GOT3 (cell line): Measurements from ENCODE around the gene KRTAP10-5.
"Not testable (repeated sequence)": the region's sequence is repeated elsewhere in the genome, so short reads cannot be mapped to it uniquely, and the experiment has no call there.

Source experiments
- DNase-seq: peaks from one replicate; lab custom pipeline; 2025; ENCODE audit warnings: mixed read lengths; lab: John Stamatoyannopoulos, UW

KRTAP10-5 gene, protein sequence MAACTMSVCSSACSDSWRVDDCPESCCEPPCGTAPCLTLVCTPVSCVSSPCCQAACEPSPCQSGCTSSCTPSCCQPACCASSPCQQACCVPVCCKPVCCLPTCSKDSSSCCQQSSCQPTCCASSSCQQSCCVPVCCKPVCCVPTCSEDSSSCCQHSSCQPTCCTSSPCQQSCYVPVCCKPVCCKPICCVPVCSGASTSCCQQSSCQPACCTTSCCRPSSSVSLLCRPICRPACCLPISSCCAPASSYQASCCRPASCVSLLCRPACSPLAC

DNA sequence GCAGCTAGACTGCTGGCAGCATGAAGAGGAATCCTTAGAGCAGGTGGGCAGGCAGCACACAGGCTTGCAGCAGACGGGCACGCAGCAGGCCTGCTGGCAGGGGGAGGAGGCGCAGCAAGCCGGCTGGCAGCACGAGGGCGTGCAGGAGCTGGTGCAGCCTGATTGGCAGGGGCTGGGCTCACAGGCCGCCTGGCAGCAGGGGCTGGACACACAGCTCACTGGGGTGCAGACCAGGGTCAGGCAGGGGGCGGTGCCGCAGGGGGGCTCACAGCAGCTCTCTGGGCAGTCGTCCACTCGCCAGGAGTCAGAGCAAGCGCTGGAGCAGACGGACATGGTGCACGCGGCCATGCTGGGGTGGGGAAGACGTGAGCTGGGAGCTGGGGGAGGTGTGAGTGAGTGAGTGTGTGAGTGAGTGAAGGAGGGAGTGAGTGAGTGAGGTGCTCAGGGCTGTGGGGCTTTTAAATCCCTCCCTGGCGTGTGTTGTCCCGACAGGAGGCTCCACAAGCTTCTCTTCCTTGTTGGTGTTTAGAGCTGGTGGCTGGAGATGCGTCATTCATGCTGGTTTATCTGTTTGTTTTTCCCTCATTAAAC lies at the start of gene KRTAP10-5:
TSS of gene KRTAP10-5 (minus strand) at position 374 of the 591 bp plus-strand sequence. CDS start at position 348, 26 bp downstream.
- not testable (repeated sequence) for DNase-seq

DNA sequence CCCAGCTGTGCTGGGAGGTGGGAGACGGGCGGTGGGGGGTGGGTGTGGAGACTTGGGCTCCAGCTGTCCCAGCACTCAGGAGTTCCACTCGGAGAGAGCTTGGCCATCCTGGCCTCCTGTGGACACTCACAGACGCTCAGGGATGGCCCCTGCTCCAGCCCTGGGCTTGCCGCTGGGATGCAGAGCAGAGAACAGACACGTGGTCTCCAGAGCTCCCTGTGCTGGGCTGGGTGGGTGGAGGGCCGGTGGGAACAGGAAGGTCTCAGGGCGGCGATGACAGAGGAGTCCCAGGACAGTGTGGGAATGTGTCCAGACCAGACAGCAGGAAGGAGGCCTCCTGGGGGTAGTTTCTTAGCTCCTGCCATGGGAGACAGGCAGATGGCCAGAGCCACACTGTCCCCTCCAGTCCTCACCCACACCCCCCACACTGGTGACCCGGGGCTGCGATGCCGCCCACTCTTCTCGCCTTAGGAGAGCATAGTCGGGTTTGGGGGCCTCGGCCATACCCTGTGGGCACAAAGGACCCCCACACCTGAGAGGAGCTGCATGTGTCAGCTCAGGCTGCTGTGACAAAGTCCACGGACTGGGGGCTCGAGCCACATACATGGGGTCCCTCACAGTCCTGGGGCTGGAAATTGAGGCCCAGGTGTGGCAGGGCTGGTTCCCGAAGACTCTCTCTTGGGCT lies 48.4 kb upstream of the KRTAP10-5 start:
- no peak for DNase-seq

DNA sequence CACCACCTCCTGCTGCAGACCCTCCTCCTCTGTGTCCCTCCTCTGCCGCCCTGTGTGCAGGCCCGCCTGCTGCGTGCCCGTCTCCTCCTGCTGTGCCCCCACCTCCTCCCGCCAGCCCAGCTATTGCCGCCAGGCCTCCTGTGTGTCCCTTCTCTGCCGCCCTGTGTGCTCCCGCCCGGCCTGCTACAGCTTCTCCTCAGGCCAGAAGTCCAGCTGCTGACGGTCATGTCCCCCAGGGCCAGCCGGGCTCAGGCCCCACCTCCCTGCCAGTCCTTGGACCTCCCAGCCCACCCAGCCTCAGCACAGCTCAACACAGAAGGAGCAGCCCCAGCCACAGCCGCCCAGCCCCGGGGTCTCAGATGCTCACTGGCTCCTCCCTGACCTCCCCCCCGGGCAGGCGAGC lies 47.4 kb upstream of the KRTAP10-5 start:
- DNase-seq = not testable (repeated sequence)

DNA sequence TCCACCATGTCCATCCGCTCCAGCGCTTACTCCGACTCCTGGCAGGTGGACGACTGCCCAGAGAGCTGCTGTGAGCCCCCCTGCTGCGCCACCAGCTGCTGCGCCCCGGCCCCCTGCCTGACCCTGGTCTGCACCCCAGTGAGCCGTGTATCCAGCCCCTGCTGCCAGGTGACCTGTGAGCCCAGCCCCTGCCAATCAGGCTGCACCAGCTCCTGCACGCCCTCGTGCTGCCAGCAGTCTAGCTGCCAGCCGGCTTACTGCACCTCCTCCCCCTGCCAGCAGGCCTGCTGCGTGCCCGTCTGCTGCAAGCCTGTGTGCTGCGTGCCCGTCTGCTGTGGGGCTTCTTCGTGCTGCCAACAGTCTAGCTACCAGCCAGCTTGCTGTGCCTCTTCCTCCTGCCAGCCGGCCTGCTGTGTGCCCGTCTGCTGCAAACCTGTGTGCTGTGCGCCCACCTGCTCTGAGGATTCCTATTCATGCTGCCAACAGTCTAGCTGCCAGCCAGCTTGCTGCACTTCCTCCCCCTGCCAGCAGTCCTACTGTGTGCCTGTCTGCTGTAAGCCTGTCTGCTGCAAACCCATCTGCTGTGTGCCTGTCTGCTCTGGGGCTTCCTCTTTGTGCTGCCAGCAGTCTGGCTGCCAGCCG lies 46.9 kb upstream of the KRTAP10-5 start:
- not testable (repeated sequence) for DNase-seq

DNA sequence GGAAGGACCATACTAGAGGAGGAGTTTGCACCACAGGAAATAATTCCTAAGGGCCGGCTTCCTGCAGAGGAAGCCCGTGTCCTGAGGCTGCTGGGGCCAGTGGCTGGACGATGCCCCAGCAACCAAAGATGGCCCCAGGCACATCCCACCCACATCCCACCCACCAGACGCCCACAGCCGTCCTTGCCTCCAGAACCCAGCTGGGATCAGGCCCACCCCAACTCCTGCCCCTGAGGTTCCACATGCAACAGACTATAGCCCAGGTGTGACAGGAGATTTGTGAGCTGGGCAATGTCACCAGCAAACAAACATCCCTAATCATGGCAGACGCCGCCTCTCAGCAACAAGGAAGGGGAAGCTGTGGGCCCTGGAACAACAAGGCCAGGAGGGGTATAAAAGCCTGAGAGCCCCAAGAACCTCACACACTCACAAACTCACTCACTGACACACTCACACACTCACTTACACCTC lies 46.3 kb upstream of the KRTAP10-5 start, which contains the start of gene KRTAP10-9:
TSS of gene KRTAP10-9 (plus strand) at position 421 of the 471 bp plus-strand sequence. CDS start 79 bp downstream, outside the sequence.
- DNase-seq = no peak

DNA sequence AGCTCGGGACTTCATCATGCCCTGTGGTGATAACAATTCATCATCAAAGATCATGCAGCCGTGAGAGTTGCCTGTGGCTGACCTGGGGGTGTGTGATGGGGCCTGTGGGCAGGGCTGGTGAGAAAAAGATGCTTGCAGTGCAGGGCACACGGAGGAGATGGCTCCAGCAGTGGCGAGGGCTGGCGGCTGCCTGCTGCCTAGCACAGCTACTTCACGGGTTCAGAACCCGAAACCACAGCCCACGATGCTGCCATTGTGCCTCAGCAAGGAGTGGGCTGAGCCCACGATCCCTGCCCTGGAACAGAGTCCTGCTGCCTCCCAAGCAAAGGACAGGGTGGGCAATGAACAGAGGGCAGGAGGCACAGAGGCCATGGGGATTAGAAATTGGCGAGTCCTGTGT lies 45.9 kb upstream of the KRTAP10-5 start:
- DNase-seq = no peak

DNA sequence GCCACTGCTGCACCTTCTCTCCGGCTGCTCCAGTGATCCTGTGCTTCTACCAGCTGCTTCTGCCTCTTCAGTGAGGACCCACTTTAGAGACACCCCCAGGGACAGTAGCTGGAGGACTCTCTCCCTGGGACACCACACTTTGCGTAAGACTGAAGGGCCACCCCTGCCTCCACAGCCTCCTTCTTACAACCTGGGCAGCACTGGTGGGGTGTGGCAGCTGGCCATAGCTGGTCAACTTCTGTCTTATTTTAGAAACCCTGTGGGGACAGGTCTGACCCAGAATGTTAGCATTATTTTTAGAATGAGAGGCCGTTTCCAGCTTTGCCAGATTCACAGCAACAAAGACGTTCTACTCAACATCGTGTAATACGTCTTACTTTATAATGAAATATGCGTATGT lies 45.4 kb upstream of the KRTAP10-5 start:
- no peak for DNase-seq

DNA sequence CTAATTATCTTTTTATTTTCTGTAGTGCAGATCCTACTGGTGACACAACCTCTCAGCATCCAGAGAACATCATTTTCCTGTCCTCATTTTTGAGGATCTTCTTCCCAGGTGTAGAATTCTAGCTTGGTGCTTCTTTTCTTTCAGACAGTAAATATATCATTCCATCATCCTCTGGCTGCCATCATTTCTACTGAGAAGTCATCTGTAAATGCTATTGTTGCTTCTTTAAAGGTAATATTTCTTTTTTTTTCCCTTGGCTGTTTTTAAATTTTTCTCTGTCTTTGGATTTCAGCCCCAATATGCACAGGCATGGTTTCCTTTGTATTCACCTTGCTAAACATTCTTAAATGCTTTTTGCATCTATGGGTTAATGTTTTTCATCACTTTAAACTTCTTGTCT lies 43.2 kb upstream of the KRTAP10-5 start:
- no peak for DNase-seq

DNA sequence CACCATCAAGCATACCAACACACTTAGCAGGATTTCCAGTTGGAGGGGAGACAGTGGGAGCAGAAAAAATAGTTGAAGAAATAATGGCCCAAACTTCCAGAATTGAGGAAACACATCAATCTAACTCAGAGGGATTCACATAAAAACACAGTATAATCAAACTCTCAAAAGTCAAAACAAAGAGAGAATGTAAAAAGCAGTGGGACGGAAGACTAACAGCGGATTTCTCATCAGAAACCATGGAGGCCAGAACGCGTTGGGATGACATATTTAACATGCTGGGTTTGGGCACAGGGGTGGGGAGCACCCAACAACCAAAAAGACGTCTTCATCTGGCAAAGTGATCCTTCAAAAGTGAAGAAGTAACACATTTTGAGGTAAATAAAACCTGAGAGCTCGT lies 39.5 kb upstream of the KRTAP10-5 start:
- no peak for DNase-seq

DNA sequence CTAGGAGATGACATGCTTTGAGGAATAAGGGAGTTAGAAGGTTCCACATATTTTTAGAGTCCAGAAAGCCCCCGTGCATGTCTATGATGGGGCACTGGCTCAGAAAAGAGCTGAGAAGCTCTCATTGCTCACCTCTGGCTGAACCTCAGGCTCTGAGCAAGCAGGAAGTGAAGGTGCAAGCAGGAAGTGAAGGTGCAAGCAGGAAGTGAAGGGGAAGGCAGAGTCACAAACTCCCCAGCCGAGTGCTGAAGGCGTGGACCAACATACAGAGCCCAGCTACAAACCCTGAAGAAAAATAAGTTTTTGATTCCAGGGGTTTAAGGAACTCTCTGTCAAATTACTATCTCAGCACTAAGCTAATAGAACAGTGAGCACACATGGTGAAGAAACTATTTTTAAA lies 38.5 kb upstream of the KRTAP10-5 start:
- no peak for DNase-seq

DNA sequence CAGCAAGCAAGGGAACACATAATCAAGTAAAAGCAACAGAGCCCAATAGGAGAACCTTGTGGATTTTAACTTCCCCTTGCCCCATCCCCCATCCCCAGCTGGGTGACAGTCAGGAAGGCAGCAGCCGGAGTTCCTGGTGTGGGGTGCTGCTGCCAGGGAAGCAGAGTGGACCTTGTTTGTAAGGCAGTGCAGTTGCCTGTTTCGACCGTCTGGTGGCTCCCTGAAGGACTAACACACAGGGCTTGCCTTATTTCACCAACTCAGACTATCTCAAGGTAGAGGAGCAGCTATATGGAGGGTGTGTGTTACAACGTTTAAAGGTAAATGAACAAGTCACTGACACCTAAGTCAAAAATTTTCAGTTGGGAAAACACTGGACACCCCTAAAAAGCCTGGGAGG lies 38.1 kb upstream of the KRTAP10-5 start:
- DNase-seq = no peak

DNA sequence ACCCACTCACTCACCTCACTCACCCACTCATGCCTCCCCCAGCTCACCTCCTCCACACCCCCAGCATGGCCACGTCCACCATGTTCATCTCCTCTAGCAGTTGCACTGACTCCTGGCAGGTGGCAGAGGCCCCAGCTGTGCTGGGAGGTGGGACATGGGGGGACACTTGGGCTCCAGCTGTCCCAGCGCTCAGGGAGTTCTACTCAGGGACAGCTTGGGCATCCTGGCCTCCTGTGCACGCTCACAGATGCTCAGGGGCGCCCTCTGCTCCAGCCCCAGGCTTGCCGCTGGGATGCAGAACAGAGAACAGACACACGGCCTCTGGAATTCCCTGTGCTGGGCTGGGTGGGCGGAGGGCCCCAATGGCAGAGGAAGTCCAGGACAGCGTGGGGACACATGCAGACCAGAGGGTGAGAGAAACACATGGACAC lies 36.7 kb upstream of the KRTAP10-5 start:
- DNase-seq = no peak

DNA sequence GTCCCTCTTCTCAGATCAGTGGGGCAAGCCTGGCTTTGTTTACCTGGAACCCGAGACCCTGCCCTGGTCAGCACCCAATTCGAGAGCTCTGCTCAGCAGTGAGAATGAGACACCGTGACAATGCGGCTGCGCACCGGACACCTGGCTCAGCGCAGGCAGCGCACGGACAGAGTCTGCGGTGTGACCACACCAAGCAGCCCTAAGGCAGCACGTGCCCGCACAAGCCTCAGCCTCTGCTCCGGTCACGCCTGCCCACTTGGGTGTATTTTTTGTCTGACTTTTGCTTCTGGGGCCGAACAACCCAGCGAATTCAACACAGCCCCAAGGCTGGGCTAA lies 36.2 kb upstream of the KRTAP10-5 start:
- DNase-seq = no peak

DNA sequence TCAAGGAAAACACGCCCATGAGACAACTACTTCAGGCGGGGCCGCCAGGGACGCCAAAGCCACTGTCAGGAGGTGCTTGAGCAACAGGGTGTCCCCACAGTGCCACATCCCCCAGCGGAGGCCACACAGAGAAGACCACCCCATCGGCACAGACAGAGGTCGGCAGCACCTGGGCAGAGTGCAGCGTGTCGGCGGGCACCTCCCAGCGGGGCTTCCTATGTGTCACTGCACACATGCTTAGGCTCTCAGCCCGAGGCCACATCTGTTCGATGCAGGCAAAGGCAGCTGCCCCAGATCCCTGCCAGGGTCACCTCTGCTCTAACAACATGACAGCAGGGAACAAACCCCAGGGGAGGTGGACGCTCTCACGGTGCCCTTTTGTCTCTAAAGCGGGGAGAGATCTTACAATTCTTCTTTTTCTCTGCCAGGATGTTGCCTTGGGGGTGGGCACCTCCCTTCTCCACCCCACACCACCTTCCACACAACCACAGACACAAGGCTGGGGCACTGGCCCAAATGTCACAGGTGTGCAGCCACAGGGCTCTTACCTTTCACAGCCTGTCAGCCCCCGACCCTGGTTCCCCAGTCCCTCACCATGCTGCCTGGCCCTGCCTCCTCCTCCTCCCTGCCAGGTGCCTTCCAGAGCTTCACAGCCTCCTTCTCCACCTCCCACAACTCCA lies 35.6 kb upstream of the KRTAP10-5 start:
- no peak for DNase-seq

DNA sequence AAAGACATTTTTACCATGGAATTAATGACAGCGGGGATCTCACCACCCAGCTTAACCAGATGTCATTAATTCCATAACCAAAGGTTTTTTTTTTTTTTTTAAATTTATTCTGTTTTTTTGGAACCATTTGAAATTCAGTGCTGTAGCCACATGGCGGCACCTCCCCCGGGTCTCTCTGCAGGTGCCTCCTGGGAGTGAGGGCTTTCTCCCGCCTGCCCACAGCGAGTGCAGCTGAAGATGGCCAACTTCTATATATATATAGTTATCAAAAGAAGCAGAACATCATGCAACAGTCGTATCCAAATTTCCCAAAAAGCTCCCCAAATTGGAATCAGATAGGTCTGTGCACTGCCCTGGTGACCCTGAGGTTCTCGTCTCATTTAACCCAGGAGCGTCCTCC lies 35.1 kb upstream of the KRTAP10-5 start:
- no peak for DNase-seq

DNA sequence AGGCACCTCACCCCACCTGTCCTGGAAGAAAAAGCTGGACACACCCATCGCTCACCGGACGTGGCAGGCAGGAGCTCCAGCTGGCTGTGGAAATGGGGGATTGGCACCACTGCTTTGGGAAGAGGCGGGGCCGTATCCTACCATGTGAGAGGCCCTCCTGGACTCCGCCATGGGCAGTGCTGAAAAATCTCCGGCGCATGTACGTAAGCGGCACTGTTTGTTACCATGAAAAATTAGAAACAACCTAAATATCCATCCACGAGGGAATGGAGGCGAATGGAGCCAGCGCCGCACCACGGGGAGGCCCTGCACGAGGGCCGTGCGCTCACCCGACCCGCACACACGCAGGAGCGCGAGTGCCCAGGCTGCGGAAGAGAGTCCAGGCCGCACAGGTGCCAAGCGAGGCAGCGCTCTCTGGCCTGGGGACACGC lies 34.6 kb upstream of the KRTAP10-5 start:
- no peak for DNase-seq

DNA sequence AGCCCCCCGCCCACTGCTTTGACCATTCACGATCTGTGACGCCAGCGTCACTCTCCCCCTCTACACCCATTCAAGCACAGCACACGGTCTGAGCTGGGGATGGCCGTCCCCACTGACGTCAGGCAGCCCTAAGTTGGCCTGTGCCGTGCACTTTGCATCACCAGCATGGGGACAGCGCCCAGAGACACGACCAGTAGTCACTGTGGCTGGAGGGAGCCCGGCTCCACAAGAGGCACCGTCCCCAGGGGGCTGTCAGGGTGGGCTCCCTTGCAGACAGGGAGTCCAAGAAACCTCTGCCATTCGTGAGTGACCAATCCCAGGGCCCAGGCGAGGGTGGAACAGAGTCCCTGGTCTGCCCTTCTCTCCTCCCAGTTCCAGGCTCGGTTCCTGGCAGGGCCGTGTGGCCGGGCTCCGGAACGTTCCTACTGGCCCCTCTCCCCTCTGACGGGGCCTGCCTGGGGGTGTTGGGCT lies 33.8 kb upstream of the KRTAP10-5 start:
- DNase-seq = no peak

DNA sequence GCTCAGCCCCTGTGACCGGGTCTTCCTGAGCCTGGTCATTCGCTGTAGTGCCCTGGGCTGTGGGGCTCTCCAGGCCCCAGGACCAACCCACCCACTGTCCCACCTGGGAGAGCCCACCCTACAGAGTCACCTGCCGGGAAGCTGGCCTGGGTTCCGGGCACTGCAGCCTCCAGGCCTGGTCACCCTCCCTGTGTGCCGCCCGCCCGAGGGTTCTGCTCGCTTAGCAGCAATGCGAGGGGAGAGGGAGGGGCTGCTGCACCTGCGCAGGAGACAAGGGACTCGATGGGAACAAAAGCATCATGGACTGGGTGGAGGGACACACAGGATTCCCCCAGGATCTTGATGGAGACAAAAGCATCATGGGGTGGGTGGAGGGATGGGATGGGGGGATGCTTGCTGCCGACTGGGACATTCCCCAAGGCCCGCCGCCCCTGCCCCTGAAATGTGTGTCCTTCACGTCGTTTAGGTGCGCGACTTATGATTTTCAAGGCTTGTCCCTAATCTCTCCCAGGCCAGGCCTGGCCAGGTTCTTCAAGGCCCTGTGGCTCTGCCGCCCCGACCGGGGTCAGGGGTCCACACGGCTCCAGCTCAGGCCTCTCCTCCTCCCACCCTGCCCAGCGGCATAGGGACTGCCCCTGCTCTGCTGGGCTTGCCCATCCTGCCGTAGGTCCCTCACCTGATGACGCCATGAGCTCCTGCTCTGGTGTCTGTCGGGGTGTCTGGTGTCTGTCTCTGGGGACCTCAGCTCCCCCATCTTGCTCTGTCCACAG lies 33.2 kb upstream of the KRTAP10-5 start:
- DNase-seq = no peak

DNA sequence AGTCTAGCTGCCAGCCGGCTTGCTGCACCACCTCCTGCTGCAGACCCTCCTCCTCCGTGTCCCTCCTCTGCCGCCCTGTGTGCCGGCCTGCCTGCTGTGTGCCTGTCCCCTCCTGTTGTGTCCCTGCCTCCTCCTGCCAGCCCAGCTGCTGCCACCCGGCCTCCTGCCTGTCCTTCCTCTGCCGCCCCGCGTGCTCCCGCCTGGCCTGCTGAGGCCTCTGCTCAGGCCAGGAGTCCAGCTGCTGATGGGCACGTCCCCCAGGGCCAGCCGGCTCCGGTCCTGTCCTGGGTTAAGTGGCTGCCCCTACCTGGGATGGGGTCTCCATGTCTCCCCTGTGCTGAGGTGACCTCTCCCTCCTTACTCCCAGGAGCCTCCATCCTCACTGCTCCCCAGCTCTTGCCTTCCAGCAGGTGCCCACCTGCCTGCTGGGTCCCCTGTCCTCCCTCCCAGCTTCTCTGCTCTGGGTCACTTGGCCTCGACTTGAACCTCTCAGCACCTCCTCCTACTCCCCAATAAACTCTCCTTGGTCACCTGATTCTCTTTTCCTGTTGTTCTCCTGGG lies 32.3 kb upstream of the KRTAP10-5 start:
- no peak for DNase-seq

DNA sequence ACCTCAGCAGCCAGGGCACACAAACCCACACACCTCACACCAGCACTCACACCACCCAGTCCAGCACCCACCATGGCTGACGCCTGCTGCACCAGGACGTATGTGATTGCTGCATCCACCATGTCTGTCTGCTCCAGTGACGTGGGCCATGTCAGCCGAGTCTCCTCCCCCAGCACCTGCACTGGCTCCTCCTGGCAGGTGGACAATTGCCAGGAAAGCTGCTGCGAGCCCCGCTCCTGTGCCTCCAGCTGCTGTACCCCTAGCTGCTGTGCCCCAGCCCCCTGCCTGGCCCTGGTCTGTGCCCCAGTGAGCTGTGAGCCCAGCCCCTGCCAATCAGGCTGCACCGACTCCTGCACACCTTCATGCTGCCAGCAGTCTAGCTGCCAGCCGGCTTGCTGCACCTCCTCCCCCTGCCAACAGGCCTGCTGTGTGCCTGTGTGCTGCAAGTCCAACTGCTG lies 31.7 kb upstream of the KRTAP10-5 start, which contains the start of gene KRTAP10-8:
TSS of gene KRTAP10-8 (plus strand) at position 51 of the 458 bp plus-strand sequence. CDS start at position 73, 22 bp downstream.
- DNase-seq = no peak
